Neural cell (in vitro differentiated cells): ENCODE results near the gene PLXNA4.
A peak's percentile ranks its signal among the peaks of the same experiment; 100 is the strongest.

Source experiments
- EP300 ChIP-seq: fragments of 450-650 bp; conservative IDR thresholded peaks from 2 replicates; pipeline ENCODE4 v1.6.1; 2014; ENCODE audit warnings: antibody characterized with exemption, mild to moderate bottlenecking, moderate library complexity; ENCODE audit not compliant: poor library complexity, severe bottlenecking
- EZH2 ChIP-seq: fragments of 200-600, 300-800 bp; shearing (Covaris generic), sonication (generic); IDR thresholded peaks from 2 replicates; pipeline ENCODE4 v1.6.1; 2014; ENCODE audit warnings: antibody characterized with exemption, low read length, borderline replicate concordance, mild to moderate bottlenecking; ENCODE audit not compliant: insufficient read depth, poor library complexity, severe bottlenecking
- POLR2AphosphoS5 ChIP-seq: IDR thresholded peaks from 2 replicates; pipeline ENCODE4 v1.6.1; 2012
- RAD21 ChIP-seq: fragments of 450-650 bp; conservative IDR thresholded peaks from 2 replicates; pipeline ENCODE4 v1.6.1; 2014; ENCODE audit warnings: antibody characterized with exemption, mild to moderate bottlenecking, moderate library complexity
- SMC3 ChIP-seq: fragments of 450-650 bp; conservative IDR thresholded peaks from 2 replicates; pipeline ENCODE4 v1.6.1; 2014; ENCODE audit warnings: antibody characterized with exemption, mild to moderate bottlenecking, moderate library complexity; ENCODE audit not compliant: poor library complexity
- TAF1 ChIP-seq: IDR thresholded peaks from 2 replicates; pipeline ENCODE4 v1.6.1; 2012; ENCODE audit warnings: low read depth
- TF ChIP-seq, protein P1 (sequence below): fragments of 450-650 bp; IDR thresholded peaks from 2 replicates; pipeline ENCODE4 v1.5.1; 2014; ENCODE audit warnings: antibody characterized with exemption, mild to moderate bottlenecking, moderate library complexity; ENCODE audit not compliant: poor library complexity, severe bottlenecking
- TF ChIP-seq, protein P2 (sequence below): IDR thresholded peaks from 2 replicates; pipeline ENCODE4 v1.6.1; 2012; ENCODE audit warnings: borderline replicate concordance

DNA sequence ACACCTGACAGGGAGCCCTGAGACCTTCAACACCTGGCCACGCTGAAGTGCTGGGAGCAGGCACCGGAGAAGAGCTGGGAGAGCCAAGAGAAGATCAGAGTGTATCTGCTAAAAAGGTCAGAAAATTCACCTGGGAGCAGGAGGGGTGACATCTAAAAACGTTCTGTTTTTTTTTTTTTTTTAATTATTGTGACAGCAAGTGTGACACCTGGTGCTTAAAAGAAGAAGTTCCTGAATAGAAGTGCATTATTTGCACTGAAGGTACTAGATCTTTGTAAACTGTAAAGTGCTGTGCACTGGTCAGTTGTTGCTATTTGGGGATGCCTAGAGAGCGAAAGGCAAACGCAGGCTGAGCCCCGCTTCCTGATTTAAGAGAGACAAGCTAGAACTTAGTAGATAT is 422.0 kb downstream of the PLXNA4 start:
- TF ChIP-seq, protein P1, sequence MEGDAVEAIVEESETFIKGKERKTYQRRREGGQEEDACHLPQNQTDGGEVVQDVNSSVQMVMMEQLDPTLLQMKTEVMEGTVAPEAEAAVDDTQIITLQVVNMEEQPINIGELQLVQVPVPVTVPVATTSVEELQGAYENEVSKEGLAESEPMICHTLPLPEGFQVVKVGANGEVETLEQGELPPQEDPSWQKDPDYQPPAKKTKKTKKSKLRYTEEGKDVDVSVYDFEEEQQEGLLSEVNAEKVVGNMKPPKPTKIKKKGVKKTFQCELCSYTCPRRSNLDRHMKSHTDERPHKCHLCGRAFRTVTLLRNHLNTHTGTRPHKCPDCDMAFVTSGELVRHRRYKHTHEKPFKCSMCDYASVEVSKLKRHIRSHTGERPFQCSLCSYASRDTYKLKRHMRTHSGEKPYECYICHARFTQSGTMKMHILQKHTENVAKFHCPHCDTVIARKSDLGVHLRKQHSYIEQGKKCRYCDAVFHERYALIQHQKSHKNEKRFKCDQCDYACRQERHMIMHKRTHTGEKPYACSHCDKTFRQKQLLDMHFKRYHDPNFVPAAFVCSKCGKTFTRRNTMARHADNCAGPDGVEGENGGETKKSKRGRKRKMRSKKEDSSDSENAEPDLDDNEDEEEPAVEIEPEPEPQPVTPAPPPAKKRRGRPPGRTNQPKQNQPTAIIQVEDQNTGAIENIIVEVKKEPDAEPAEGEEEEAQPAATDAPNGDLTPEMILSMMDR = peak; percentile 50
- TF ChIP-seq POLR2AphosphoS5 = no peak
- no peak for TF ChIP-seq EP300
- TF ChIP-seq EZH2 = no peak
- TF ChIP-seq SMC3 = peak; percentile 64
- peak; percentile 38 for TF ChIP-seq RAD21
- no peak for TF ChIP-seq TAF1
- TF ChIP-seq, protein P2, sequence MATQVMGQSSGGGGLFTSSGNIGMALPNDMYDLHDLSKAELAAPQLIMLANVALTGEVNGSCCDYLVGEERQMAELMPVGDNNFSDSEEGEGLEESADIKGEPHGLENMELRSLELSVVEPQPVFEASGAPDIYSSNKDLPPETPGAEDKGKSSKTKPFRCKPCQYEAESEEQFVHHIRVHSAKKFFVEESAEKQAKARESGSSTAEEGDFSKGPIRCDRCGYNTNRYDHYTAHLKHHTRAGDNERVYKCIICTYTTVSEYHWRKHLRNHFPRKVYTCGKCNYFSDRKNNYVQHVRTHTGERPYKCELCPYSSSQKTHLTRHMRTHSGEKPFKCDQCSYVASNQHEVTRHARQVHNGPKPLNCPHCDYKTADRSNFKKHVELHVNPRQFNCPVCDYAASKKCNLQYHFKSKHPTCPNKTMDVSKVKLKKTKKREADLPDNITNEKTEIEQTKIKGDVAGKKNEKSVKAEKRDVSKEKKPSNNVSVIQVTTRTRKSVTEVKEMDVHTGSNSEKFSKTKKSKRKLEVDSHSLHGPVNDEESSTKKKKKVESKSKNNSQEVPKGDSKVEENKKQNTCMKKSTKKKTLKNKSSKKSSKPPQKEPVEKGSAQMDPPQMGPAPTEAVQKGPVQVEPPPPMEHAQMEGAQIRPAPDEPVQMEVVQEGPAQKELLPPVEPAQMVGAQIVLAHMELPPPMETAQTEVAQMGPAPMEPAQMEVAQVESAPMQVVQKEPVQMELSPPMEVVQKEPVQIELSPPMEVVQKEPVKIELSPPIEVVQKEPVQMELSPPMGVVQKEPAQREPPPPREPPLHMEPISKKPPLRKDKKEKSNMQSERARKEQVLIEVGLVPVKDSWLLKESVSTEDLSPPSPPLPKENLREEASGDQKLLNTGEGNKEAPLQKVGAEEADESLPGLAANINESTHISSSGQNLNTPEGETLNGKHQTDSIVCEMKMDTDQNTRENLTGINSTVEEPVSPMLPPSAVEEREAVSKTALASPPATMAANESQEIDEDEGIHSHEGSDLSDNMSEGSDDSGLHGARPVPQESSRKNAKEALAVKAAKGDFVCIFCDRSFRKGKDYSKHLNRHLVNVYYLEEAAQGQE = no peak
